ENCODE measurements around the gene MCTP1.

MCTP1 gene
- 1.7 to 6.1 reads per million in 2 donors for total RNA-seq

- DNase-seq = no peak
Observed at GRCh38 chr5:95284572-95285408, at the start of gene MCTP1. TSS of gene MCTP1 (minus strand) at chr5:95285094.

- no peak for DNase-seq
Observed at GRCh38 chr5:95332158-95332557, 47.3 kb upstream of the MCTP1 start.

DNA sequence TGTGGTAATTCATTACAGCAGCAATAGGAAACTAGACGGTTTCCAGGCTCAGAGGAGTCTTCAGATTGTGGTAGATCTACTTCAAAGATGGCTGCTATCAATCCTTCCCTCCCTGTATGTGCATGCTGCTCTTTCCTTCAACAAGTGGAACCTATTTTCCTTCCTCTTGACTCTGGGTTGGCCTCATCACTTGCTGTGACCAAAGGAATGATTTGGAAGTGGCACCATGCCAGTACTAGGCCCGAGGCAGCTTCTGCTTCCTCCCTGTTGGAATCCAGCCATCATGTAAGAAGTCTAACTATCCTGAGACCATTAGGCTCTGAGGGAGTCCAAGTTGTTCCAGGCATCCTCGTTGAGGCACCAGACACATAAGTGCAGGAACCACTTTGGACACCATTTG is 46.5 kb upstream of the MCTP1 start:
- no peak for DNase-seq

GRCh38 chr5:95327211-95327610 is 42.3 kb upstream of the MCTP1 start:
- DNase-seq = no peak

GRCh38 chr5:95317687-95318086 is 32.8 kb upstream of the MCTP1 start:
- DNase-seq = no peak

DNA sequence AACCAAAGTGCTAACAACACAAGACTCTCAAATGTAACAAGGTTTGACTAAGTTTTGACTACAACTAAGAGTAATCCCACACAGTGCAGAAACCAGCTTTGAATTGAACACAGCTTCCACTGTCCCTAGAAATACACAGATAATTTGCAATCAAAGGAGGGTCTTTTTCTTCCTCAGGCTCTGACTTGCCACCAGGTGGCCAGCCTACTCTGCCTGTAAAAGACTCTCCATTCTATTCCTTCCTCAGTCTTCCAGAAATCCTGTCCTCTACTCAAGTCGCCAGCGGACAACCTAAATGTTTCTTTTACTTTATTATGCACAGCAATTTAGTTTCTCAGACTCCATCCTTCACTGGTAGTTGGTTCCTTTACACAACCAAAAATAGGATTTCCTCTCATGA is 32.2 kb upstream of the MCTP1 start:
- DNase-seq = no peak

- DNase-seq = no peak
Observed at GRCh38 chr5:95304711-95305110, 19.8 kb upstream of the MCTP1 start.

- no peak for DNase-seq
Observed at GRCh38 chr5:95298651-95299050, 13.8 kb upstream of the MCTP1 start.

- no peak for DNase-seq
Observed at GRCh38 chr5:95296291-95296690, 11.4 kb upstream of the MCTP1 start.

- no peak for DNase-seq
Observed at GRCh38 chr5:95285409-95285755, 488 bp upstream of the MCTP1 start.

DNA sequence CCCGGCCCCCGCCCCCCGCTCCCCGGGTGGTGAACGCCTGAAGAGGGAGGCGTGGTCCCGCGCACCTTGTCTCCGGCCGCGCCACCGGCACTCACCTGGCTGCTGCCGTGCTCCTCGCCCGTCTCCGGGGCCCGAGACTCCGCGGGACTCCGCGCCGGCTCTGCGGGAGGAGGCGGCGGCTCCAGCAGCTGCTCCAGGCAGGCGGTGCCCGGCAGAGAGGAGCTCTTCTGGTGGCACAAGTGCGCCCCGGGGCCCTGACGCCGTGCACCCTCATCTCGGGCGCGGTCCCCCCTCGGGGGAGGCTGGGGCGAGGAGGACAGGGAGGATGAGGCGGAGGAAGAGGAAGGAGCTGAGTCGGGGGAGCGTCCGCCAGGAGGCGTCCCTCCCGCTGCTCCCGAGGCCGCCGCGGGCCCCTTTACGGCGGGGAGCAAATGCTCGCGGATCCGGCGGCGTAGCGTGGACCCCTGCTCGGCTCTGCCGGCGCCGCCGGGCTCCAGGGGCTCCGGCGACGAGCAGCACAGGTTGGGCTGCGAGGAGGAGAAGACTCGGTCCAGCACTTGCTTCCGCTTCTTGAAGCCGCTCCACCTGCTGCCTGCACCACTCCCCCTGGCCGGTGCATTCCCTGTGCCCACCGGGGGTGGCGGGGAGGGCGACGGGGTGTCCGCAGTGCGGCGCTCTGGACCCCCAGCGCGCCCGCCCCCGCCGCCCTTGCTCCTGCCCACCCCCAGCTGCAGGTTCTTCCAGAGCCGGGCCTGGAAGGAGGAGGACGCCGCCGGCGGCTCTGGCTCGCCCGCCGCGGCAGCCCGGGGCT is 928 bp downstream of the MCTP1 start:
- no peak for DNase-seq

GRCh38 chr5:95283022-95283615 is 1.8 kb downstream of the MCTP1 start:
- no peak for DNase-seq

DNA sequence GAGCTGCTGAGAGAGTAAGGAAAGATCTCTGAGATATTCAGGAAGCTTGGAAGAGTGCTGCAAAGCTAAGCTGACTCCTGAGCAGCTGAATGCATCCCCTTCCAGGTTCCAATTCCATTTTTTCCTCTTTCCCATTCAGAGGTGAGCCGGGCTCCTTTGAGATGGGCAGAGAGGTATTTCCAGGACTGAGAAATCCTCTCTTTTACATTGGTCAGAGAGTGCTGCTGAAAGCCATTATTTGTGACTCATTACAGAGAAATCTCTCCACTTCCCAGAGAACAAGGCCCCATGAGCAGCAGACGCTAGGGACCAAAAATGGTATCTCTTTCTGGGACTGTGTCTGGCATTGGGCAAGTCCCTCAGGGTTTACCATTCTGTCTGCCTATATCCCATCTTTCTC is 3.7 kb downstream of the MCTP1 start:
- DNase-seq = no peak

DNA sequence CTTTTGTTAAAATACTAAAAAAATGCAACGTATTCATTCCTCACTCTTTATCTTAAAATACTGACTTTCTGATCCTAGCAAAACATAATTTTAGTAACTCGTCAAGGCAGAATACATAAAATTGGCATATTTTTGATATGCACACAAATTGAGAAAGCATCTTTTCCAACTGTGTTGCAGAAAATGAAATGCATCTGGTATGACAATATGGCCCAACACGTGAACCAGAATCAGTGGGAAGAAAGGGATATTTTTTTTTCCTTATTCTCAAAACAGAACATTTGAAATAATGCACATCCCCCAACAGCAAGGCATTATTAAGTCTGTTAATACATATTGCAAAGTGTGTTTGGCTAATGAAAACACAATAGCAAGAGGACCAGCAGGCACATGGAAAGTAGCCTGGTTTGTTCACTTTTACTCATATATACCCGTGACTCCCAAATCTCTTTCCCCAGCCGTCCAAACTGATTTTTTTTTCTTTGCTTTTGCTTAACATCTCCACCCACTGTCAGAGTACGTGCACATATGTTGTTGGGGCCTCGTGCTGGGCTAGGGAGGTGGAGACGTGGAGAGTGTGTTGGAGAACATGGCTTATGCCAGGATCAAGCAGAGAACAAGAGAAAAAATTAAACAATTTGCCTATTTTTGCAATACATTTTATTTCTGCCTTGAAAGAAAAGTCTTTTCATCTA is 4.3 kb downstream of the MCTP1 start:
- DNase-seq = no peak

GRCh38 chr5:95274011-95274410 is 10.9 kb downstream of the MCTP1 start:
- no peak for DNase-seq

DNA sequence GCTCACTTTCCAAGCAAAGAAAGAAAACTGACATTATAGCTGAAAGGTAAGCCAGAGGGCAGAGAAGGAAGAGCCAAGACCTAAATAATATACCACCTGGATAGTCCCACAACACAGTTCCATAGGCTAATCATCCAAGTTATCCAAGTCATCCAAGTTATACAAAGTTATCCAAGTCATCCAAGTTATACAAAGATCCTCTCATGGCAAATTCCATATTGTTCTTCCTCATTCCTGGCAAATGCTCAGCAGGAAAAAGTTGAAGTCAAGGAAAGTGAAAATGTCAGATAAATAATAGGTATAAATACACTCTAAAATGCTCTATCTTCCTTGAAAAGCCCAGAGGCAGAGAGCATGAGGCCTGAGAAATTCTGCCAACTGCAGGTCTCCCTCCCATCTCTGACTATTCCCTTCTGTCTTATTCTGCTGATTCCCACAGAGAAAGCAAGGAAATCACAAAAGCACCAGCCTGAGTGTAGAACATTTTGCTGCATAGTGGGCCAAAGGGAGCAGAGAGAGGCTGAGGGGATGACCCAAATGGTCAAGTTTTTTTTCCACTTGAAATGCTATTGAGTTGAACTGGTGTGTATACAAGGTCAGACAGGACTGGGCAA is 12.5 kb downstream of the MCTP1 start:
- DNase-seq = no peak

- DNase-seq = no peak
Observed at GRCh38 chr5:95262933-95263660, 21.8 kb downstream of the MCTP1 start.

DNA sequence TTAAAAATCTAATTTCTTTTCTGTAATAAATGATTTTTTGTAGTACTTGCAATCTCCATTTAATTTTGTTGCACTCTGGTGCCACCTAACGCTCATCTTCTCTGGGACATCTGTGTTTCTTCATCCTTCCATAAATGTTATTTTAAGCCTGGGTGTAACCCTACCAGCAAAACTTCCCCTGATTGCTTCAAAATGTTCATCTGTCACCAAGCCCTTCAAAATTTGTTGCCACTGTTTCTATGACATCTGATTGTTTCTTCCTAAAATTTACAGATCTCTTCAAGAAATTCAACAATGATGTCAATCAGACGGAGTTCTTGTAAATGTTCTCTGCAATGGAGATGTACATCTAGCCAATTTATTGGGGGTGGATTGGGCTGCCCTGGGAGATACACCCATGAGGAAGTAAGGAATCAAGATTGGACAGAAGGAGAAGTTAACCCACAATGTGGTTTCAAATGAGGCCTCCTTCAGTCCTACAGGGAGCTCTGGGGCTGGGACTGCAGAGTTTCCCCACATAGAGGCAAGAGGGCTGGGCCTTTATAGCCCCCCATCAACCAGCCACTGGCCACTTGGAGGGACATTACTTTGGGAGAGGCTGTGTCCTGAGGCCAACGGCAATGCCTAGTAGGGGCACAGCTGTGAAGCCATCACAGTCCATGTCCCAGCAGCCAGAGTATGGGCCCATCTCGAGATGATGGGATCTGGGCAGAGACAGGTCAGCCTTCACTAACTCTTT is 23.3 kb downstream of the MCTP1 start:
- no peak for DNase-seq

DNA sequence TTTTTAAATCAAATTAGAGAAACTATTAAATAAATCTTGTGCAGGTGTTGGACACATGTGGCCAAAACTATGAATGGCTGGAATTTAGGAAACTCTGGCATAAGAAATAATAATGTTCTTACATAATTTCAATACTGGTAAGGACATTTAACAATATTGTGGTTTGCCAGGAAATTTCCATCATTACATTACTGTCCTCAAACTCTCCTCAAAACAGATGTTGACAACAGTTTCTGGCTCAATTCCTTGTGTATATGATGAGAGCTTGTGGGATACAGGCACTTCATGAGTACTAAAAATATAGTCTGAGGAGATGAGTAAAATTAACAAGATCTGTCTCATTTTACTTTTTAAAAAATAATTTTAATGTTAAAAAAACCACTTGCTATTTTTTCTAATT is 27.9 kb downstream of the MCTP1 start:
- DNase-seq = no peak

DNA sequence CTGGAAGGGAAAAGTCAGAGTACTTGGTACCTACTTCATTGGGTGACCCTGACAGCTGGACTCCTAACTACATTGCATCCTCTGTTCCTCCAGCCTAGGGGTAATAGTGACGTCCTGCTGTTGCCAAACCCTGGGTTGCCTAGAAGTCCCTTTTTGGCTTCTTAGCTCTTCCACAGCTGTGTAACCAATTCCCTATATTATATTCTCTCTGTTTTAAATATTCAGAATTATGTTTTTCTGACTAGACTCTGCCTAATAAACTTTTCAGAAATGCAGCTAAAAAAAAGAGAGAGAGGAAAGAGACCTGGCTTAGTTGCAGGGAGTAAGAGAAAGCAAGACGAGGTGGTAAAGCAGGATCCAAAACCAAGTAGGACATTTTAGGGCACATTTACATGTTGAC is 28.4 kb downstream of the MCTP1 start:
- DNase-seq = no peak

GRCh38 chr5:95252801-95253200 is 32.1 kb downstream of the MCTP1 start:
- no peak for DNase-seq

Measured in activated gamma-delta T cell (primary cell).